Measurements from ENCODE around the gene WASF3.
A peak's percentile ranks its signal among the peaks of the same experiment; 100 is the strongest.

WASF3 gene

DNA sequence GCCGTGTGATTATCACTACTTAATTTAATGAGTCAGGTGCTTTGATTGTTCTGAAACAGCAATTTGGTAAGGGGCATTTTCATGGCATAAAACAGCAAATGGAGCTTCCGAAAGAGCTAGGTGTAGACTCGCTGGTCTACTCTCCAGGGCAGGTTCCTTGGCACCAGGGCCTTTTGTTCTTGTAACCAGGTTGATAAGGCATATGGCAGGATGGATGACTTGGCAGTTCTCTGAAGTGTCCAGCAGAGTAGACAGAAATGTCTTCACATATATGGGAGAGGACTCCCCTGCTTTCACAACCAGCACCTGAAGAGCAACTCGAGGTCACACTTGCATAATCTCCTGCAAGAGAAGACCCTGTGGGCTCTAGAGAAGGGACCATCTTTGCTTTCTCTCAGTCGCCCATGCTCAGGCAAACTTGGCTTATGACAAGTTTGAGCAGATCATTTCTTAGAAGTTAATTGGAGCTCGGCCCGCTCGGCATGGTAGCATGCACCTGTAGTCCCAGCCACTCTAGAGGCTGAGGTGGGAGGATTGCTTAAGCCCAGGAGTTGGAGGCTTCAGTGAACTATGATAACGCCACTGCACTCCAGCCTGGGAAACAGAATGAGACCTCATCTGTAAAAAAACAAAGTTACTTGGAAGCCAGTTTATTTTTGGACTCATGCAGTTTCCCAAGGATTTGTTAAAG is 23.3 kb upstream of the WASF3 start:
- Mint-ChIP-seq H3K27me3 (peaks cover 25% of the 10 kb centered on the region), H3K4me1 (ENCODE audit: low read depth) (no peaks in the 10 kb centered on the region)

DNA sequence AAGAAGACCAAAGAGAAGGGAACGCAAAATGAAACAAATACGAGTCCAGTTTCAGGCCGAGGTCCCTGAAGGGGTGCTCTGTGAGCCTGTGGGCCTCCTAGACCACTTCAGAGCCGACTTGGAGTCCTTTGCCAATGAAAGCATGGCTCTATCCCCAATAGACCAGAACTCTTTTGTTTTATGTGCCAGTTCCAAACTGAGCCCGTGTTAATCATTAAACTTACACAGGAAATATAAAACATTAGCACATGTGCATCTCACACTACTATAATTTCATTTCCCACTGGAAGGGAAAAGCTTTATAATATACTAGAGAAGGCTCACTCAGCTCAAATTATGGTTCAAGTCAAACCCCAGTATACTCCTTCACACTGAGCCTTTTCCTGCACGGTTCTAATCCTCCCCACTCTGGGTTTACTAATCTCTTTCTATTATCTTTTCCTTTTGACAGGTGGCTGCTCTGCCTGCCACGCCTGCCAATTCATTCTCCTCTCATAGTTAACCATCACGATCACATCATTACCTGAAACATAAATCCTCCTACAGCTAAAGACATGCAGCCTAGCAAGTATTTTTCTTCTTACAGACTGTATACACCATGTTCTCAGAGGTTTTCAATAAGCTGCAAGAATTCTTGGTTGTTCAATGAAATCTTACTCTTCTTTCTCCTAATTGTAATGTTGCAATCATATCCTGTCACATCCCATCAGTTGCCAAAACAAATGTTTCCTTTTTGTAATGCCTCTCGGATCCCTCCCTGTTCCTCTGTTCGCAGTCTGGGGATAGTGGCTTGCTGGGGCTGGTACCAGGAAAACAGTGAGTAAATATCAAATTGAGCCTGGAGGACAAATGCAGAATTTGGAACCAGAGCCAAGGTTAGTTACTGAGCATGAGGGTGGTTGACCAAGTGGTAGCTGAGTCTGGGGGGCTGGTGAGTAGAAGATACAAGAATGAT is 18.8 kb upstream of the WASF3 start:
- Mint-ChIP-seq H3K4me3 (no peak overlapping the region), H3K36me3 (ENCODE audit: low read depth) (no peaks in the 10 kb centered on the region), H3K27ac (no peak overlapping the region), H3K9me3 (no peaks in the 10 kb centered on the region), H3K27me3 (peaks cover 34% of the 10 kb centered on the region), H3K4me1 (ENCODE audit: low read depth) (no peaks in the 10 kb centered on the region)
- no peak for DNase-seq

More for the DNA sequence above, 23.3 kb upstream of the WASF3 start:
- no peak for DNase-seq
- Mint-ChIP-seq H3K4me3 (no peak overlapping the region), H3K36me3 (ENCODE audit: low read depth) (no peaks in the 10 kb centered on the region), H3K27ac (no peak overlapping the region), H3K9me3 (no peaks in the 10 kb centered on the region)

DNA sequence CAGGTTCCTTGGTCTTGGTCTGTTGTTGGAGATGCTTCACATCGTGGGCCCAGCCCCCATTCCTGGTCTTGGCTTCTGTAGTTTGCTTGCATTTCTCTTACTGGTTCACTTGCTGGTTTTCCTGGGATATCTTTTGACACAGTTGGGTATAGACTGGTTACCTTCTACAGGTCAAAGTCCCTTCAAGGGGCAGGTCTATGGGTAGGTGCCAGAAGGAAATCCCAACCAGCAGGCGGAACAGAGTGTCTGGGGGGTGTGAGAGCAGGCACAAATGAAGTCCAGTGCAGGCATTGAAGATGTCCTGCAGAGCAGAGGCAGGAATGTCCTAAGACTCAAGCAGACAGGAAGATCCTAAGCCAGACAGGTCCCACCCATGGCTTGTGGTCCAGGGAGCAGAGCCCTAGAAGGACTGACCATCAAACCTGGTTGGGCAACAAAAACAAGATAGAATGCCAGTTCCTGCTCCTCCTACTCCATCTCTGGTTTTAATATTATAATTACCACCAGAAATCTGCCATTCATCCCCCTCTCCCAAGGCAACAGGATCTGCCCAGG is 17.7 kb upstream of the WASF3 start:
- Mint-ChIP-seq H3K27me3 (peaks cover 34% of the 10 kb centered on the region), H3K9me3 (no peaks in the 10 kb centered on the region), H3K27ac (no peak overlapping the region), H3K4me3 (no peak overlapping the region), H3K36me3 (ENCODE audit: low read depth) (no peaks in the 10 kb centered on the region), H3K4me1 (ENCODE audit: low read depth) (no peaks in the 10 kb centered on the region)
- DNase-seq, result no peak

DNA sequence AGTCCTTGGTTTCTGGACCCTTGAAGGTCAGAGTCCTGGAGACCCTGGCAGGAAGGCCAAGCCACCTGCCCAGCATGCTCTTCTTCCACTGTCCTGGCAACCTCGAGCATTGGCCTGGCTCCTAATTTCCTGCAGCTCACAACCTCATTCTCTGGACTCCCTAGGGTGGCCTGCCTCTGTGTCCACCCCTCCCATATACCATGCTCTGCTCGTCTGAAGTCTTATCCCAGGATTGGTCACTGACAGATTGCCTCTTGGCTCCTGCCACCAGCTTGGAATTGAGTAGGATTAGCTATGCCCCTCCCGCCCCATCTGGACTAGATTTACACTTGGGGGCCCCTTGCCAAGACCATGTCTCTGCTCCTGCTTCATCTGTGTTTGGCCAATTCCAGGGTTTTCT is 17.1 kb upstream of the WASF3 start:
- Mint-ChIP-seq H3K27me3 (peaks cover 34% of the 10 kb centered on the region), H3K36me3 (ENCODE audit: low read depth) (no peaks in the 10 kb centered on the region), H3K9me3 (no peaks in the 10 kb centered on the region), H3K4me1 (ENCODE audit: low read depth) (no peaks in the 10 kb centered on the region), H3K4me3 (no peak overlapping the region), H3K27ac (no peak overlapping the region)
- no peak for DNase-seq

DNA sequence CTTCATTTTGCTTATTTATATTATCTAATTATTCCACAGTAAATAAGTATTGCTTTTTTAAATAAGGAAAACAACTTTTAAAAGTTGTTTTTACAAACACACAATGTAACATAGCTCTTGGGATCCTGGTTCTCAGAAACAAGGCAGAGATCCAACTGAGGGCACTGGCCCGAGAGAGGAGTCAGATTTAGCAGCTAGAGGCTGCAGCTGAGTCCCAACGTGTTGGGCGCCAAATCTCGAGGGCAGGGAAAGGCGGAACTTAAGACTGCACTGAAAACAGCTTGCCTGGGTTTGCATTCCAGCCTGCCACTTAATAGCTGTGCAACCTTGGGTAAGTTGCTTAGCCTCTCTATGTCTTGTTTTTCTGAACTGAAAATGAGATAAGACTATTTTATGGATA is 16.4 kb upstream of the WASF3 start:
- Mint-ChIP-seq H3K27ac (no peak overlapping the region), H3K4me3 (no peak overlapping the region), H3K4me1 (ENCODE audit: low read depth) (no peaks in the 10 kb centered on the region), H3K36me3 (ENCODE audit: low read depth) (no peaks in the 10 kb centered on the region), H3K27me3 (peaks cover 34% of the 10 kb centered on the region), H3K9me3 (no peaks in the 10 kb centered on the region)
- DNase-seq, result no peak

DNA sequence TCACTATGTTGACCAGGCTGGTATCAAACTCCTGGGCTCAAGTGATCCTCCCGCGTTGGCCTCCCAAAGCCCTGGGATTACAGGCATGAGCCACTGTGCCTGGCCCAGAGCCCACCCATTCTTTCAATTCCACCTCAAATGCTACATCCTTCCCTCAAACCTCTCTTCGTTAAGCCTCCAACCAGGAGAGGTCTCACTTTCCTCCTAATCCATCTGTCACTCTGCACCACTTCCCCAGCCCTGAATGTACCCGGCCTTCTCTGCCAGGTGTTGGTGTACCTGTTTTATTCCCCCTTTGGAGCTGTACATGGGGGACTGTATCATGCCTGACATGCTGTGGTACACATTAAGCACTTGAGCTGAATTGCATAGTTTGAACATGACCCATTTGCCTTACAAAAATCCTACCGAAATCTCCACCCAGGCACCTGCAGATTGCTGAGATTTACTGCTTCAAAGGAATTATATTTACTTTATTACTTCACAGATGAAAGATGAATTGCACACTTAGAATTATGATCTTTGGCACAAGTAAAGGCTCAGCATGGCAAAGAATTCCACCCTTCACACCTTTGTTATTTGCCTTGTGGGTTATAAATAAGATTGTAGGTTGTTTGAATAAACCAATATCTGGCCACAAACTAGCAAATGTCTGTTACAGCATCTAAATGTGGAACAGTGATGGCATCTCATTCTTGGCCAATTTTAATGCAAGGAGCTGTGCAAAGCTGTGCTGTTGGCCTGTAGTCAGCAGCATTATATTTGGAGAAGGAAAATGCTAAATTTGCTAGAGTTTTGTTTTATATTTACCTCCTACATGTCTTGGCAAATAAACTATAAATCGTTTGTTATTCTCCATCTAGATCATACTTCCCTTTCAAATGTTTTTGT is 15.6 kb upstream of the WASF3 start:
- Mint-ChIP-seq H3K9me3 (no peaks in the 10 kb centered on the region), H3K36me3 (ENCODE audit: low read depth) (no peaks in the 10 kb centered on the region), H3K4me3 (no peak overlapping the region)

DNA sequence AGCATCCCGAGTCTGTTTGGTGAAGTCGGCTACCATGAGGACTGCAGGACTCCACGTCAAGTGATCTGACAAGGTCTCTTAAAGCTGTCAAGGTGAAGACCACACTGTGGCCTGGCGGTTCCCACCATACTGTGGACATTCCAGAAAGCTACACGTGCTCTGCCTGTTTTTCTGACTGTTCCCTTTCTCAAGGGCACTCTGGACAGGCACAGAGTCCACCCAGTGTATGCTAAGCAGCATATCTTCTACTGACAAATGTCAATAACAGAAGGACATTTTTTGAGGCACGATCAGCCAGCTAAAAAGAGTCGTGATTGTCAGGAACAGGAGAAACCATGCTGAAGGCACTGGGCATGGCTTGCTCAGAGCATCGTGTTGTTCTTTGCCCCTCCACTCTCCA is 12.8 kb upstream of the WASF3 start:
- H3K4me3 Mint-ChIP-seq, result no peak overlapping the region
- H3K9me3 Mint-ChIP-seq, result no peaks in the 10 kb centered on the region
- DNase-seq, result no peak
- peaks cover 25% of the 10 kb centered on the region for H3K27me3 Mint-ChIP-seq
- no peaks in the 10 kb centered on the region for H3K4me1 Mint-ChIP-seq (ENCODE audit: low read depth)
- no peaks in the 10 kb centered on the region for H3K36me3 Mint-ChIP-seq (ENCODE audit: low read depth)
- no peak overlapping the region for H3K27ac Mint-ChIP-seq

More for the DNA sequence above, 15.6 kb upstream of the WASF3 start:
- DNase-seq, result no peak
- Mint-ChIP-seq H3K27ac (no peak overlapping the region), H3K4me1 (ENCODE audit: low read depth) (no peaks in the 10 kb centered on the region), H3K27me3 (peaks cover 37% of the 10 kb centered on the region)

DNA sequence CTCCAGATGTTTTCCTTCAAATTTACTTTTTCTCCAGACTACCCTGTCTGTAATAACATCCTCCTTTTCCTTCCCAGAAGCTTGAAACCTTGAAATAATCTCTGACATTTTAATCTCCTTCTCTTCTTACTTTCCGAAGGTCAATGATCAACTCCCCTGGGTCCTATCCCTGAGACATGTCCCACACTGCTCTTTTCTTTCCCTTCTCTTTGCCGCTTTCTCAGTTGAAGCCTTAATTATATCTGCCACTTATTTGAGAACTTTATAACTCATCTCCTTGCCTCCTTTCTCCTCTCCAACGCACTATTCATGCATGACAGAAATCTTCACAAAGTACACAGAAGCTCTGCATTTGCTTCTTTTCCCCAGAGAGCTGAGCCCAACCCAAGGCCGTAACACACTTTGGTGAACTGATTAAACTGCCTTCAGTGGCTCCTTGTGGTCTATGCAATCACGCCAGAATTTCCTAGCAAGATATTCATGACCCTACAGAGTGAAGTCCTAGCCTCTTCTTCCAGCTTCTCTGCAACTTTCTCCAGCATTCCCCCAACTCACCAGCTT is 9.2 kb upstream of the WASF3 start:
- Mint-ChIP-seq H3K4me3 (no peak overlapping the region), H3K36me3 (ENCODE audit: low read depth) (no peaks in the 10 kb centered on the region), H3K27me3 (peaks cover 28% of the 10 kb centered on the region), H3K9me3 (no peaks in the 10 kb centered on the region), H3K27ac (no peak overlapping the region), H3K4me1 (ENCODE audit: low read depth) (no peaks in the 10 kb centered on the region)
- no peak for DNase-seq

DNA sequence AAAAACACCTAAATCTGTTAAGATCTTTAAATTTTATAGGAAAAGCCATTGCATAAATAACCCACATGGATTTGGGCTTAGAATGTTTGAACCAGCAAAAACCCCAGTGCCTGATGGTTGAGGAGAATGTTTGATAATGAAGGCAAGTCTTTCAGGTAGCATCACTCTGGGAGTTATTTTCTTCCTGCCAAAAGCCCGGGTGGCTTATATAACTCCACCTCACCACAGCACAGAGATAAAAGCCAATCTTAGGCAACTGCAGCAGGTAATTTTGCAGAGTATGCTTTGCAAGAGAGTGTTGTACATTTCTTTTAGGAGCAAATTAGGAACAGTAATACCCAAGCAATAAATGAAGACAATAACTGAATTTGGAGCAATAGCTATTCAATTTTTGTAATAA is 7.8 kb upstream of the WASF3 start:
- Mint-ChIP-seq H3K27me3 (peaks cover 36% of the 10 kb centered on the region), H3K9me3 (no peaks in the 10 kb centered on the region), H3K4me3 (no peak overlapping the region), H3K4me1 (ENCODE audit: low read depth) (no peaks in the 10 kb centered on the region), H3K36me3 (ENCODE audit: low read depth) (no peaks in the 10 kb centered on the region), H3K27ac (no peak overlapping the region)
- DNase-seq, result no peak

DNA sequence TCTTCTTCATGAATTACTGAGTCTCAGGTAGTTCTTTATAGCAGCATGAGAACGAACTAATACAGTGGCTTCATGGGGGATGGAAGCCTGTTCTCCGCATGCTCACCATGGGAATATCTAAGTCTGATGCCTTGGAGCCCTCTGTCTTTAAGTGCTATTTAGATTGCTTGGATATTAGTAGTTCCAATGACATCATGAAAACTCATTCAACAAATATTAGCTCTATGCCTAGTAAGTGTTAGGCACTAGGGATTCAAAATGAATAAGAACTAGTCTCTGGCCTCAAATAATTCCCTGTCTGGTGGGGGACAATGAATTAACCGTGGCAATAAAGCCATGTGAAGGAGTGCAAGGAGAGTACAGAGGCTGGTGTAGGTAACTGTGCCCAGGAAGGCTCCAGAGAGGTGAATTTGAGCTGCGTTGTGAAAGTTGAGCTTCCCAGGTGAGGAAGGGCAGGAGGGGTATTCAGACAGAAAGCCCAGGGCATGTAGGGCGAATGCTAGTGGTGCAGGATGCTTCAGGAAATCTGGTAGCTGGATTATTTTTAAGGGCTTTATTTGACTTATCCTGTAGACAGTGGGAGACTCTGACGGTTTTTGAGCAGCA is 6.1 kb upstream of the WASF3 start:
- H3K27ac Mint-ChIP-seq, result no peak overlapping the region
- H3K27me3 Mint-ChIP-seq, result peaks cover 53% of the 10 kb centered on the region
- no peak for DNase-seq
- H3K9me3 Mint-ChIP-seq, result no peaks in the 10 kb centered on the region
- H3K4me3 Mint-ChIP-seq, result no peak overlapping the region
- no peaks in the 10 kb centered on the region for H3K36me3 Mint-ChIP-seq (ENCODE audit: low read depth)
- H3K4me1 Mint-ChIP-seq (ENCODE audit: low read depth), result no peaks in the 10 kb centered on the region

DNA sequence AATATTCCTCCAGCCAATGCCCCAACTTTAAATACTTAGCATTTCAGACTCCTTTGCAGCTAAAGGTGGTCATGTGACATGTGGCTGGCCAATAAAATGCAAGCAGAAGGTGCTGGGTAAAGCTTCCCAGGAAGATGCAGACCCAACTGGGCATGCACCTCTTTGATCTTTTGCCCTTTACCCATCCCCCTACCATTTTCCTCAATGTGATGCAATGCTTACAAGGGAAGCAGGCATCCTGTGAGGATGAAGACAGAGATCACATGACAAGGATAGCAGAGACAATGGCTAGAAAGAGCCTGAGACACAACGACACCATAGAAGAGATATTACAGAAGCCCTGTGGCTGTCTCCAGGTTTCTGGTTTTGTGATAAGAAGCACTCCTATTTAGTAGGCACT is 2.1 kb upstream of the WASF3 start:
- Mint-ChIP-seq H3K27ac (no peak overlapping the region), H3K27me3 (peaks cover 68% of the 10 kb centered on the region), H3K9me3 (no peaks in the 10 kb centered on the region), H3K4me3 (no peak overlapping the region), H3K4me1 (ENCODE audit: low read depth) (peaks cover 11% of the 10 kb centered on the region), H3K36me3 (ENCODE audit: low read depth) (no peaks in the 10 kb centered on the region)
- DNase-seq, result no peak

DNA sequence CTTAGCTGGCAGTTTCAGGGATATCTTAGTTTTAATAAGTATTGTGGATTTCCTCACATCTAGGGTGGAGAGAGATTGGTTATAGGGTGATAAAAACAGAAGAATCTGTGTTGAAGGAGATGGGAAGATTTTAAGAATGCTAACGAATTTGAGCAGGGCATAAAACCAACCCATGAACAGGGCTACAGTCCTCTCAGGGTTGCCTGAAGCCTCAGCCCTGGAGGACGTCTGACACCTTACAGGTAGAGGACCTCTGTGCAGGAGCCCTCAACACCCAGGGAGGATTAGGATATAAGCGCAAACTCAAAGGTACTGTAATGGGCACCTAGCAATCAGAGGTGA is 461 bp upstream of the WASF3 start:
- Mint-ChIP-seq H3K4me3 (peak overlapping the region; percentile 16), H3K27ac (no peak overlapping the region), H3K4me1 (ENCODE audit: low read depth) (peaks cover 11% of the 10 kb centered on the region), H3K36me3 (ENCODE audit: low read depth) (no peaks in the 10 kb centered on the region), H3K27me3 (peaks cover 55% of the 10 kb centered on the region), H3K9me3 (no peaks in the 10 kb centered on the region)
- no peak for DNase-seq

DNA sequence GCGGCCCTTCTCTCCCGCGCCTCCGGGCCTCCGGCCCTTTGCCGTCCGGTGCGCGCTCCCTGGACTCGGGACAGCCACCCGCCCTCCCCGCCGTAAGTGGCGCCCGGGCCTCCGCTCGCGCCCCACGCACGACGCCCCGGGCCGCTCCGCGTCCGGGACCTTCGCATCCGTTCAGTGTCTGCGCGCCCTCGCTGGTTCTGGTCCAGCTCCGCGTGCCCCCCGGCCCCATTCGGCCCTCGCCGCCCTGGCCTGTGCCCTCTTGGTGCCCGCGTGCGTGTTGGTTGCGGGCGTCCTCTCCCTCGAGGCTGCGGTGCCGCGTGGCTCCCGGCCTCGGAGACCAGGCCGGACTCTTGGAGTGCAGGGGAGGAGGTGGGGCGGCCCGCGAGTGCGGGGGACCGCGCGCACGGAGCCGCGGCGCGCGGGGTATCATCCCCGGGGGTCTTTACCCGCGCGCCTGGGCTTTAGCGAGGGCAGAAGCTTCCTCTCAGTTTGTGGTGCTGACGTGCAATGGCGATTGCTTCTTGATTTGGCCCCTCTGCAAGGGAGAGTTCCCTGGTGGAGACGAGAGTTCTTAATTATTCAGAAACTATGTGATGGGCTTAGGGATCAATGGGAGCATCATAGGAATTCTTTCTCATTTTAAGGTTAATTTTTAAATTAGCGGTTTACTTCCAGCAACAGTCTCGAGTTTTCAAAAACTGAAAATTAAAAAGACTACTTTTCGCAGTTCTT is 757 bp downstream of the WASF3 start:
- Mint-ChIP-seq H3K27ac (no peak overlapping the region), H3K4me3 (peak overlapping the region; percentile 55), H3K4me1 (ENCODE audit: low read depth) (peaks cover 11% of the 10 kb centered on the region), H3K9me3 (no peaks in the 10 kb centered on the region), H3K27me3 (peaks cover 47% of the 10 kb centered on the region), H3K36me3 (ENCODE audit: low read depth) (no peaks in the 10 kb centered on the region)
- DNase-seq, result peak; percentile 34

Data from activated T-cell treated with anti-CD3 and anti-CD28 coated beads, Interleukin-2, amount 50 U/mL, for 24 hours (primary cell).